GM19397 (cell line): ENCODE results near the gene CPHXL2.

Experiments
- ATAC-seq: cut with Tn5 transposase; IDR thresholded peaks from one replicate; pipeline ENCODE4 v1.9.1; 2021; ENCODE audit warnings: mild to moderate bottlenecking, moderate library complexity; ENCODE audit not compliant: unreplicated experiment

CPHXL2 gene

DNA sequence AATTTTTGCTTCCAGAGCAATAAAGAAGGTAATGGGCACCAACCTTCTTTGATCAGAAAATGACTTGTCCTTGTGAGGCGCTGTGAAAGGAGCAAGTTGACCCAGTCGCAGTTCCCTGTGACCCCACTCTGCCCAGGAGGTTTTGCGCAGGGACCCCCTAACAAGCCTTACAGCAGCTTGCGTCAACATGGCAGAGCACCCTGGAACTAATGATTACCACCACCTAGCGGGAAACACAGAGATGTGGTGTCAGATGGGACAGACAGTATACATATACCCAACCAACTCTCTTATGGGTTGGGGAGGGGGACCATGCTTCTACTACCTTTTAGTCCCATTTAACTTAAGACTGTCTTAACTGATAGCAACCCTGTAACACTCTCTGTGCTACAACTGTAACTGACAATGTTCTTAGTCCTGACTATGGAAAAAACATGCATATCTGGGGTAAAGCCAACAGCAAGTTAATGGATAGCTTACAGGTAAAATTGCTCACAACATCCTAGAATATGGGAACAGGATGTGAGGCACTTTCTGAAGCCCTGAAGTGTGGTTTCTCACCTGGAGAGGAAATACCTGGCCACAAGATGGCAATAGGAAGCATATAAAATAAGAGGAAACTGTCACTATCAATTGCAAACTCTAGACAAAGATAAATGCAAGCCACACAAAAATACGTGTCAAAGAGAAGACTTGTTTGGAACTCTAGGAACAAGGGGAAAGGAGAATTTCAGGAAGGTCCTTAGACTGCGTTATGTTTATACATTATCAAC is 32.4 kb downstream of the CPHXL2 start:
- no peak for ATAC-seq

DNA sequence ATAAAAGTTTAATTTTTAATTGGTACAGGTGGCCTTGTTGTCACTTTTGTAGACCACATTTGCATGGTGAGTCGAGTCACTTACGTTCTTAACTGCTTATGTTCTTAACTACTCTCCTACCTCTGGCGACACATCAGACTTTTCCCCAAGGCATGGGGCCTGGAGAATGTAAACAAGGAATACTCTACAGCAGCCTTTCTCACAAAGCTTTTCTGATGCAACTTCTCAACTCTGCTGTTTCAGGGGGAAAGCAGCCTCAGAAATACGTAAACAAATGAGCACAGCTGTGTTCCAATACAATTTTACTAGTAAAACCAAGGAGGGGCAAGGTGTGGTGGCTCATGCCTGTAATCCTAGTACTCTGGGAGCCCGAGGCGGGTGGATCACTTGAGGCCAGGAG is 36.2 kb downstream of the CPHXL2 start:
- no peak for ATAC-seq

DNA sequence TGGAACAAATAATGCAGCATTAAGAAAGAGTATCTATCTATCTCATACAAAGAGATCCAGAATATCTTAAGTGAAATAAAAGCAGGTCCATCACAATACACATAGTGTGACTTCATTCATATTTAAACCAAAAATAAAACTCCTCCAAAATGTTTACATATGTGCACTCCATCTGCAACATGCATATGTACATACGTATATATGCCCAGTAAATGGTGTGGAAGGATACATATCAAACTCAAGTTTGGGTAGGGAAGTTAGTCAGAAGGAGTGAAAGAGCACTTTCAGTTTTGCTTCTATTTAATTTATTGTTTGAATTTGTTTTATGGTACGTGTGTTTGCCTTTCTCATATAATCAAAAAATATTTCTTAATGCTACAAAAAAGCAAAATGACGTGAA is 41.8 kb downstream of the CPHXL2 start:
- ATAC-seq = no peak

DNA sequence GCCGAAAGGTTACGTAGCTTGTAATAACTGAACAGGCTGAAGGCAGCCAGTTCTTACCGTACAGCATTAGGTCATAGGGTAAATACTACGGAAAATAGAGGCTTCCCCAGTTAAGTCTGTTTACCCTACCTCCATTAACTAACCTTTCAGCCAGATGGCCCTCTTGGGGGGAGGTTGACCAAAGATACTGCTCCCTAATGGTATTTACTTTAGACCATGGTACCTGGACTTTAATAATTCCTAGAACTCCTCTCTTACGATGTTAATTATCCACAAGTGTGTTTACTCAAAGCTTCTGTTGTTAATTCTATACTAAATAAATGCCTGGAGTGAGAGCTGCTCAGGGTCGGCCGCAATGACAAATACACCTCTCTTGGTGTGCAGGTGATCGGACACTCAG is 44.0 kb downstream of the CPHXL2 start:
- ATAC-seq = no peak

DNA sequence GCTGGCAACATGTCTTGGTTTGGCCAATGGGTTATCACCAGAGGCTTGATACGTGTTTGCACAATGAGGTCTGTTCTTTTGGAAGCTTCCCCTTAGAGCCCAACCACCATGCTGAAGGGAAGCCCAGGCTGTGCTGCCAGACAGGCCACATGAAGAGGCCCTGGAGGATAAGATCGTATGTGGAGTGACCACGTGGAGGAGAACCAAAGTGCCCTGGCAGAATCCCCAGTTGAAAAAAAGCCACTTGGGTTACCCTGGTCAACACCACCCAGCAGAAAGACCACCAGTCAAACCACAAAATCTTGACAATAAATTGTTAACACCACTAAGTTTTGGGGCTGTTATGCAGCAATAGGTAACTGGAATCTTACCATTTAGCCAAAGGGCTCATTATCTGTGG is 46.8 kb downstream of the CPHXL2 start:
- no peak for ATAC-seq

DNA sequence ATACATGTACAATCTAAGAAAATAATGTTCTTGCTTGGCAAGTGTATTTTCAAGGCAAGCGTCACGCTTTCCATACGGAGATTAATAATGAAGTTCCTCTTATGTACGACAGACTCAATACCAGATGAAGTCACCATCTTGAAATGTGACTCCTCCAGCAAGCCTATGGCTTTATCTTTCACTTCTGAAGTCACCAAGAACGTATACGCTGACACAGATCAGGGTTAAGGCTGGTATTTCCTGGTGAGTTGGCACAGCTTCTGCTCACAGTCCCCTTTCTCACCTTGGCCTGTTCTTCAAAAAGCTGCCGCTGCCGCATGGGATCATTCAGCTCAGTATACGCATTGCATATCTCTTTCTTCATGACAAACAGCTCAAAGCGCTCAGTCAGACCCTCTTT is 47.7 kb downstream of the CPHXL2 start:
- no peak for ATAC-seq

DNA sequence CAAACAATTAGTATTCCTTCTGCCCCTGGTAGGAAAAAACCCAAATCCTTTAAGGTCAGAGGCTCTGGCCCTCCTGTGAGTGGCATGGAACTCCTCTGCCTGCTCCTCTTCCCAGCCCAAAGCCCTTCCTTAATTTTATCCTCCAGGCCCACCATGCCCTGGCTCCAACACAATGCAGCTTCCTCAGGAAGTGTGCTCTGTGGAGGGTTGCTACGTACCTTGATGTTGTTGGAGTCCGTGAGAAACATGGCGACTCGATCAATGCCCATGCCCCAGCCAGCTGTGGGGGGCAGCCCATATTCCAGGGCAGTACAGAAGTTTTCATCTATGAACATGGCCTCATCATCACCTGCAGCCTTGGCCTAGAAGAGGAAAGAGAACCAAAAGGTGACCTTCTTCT is 48.5 kb downstream of the CPHXL2 start:
- no peak for ATAC-seq

DNA sequence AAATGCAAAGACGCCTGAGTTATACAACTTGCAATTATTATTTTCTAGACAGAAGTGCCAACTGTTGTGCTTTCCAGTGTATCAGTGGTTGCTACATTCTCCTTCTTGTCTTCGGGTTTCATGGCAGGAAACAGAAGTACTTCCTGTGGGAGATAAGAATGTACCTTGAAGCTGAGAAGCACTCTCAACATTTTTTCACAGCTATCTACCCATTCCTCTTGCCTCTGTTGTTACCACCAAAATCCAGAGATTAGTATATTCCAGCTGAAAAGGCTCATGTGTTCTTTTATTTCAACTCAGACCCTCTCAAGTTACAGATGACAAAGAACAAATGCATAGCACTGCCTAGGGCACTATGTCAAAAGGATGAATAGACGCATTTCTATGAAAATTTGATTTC is 49.0 kb downstream of the CPHXL2 start:
- no peak for ATAC-seq

DNA sequence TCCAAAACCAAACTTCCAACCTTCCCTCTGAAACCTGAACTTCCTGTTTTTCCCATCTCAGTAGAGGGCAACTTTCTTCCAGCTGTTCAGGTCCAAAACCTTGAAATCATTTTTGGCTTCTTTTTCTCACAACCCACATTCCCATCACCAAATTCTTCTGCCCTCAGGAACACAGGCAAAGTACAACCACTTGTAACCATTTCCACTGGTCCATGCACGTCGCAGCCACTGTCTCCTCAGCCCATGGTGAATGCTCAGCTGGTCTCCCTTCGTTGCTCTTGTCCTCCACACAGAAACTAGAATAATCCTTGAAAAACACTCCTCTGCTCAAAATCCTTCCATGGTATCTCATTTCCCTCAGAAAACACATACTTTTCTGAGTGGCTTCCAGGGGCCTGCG is 50.0 kb downstream of the CPHXL2 start:
- no peak for ATAC-seq

DNA sequence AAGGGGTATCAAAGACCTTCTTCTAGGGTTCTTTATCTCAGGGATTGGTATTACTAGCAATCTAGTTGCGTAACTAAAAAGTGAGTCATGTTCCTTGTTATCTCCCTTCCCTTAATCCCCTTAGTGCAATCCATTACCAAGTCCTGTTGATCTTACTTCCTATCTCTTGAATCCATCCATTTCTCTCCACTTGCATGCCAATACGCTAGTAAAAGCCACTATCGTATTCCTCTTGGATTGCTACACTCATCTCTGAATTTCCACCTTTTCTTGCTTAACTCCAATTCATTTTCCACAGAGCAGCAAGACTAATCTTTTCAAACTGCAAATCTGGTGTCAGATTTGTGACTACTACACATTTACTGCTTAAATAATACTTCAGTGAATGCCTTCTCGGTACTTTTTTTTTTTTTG is 51.9 kb downstream of the CPHXL2 start:
- no peak for ATAC-seq

DNA sequence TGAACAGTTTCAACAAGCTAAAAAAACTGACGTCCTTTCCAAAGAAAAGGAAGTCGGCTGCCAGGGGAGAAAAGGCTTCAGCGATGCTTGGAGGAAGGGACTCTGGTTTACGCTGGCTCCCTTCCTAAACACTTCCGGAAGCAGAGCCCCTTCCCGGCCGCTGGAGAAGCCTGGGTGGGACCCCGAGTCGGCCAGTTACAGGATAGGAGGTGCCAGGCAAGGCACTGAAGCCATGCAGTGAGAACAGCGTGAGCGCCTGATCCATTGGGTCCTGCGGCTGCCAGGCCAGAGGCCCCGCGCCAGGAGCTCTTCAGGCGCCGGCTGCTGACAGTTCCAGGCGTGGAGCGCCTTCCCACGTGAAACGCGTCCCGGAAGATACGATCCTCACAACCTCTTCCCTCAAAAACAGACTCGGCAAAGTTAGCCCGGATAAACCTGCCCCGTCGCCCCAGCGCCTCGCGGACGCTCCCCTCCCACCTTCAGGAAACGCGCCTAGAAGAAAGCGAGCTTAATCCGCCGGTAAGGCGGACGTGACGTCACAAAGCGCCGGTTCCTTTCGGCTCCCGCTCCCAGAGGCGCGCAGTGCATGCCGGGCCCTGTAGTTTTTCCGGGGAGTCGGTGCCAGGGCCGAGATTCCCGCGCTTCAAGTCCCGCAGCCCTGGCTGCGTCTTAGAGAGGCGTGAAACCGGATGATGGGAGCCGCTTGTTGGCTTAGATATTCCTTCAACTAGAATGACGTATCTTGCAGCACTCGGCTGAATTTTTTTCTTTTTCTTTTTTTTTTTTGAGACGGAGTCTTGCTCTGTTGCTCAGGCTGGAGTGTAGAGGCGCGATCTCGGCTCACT is 53.8 kb downstream of the CPHXL2 start, which contains the start of gene ADAT1:
Gene ADAT1 (minus strand): TSS at position 521 of the 845 bp plus-strand sequence. CDS start 2,482 bp downstream, outside the sequence.
- peak; percentile 95 for ATAC-seq

DNA sequence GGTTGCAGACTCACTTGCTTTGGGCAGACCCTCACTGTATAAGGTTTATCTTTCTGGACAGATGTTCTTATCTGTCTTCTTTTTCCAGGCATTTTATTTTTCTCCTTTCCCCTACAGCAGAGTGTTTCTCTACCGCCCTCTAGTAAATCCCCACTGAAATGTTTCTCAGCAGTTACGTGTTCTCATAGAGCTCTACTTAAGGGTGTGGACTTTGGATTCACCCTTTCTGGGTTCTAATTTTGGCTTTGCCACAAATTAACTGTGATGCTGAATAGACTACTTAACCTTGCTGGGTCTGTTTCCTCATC is 55.7 kb downstream of the CPHXL2 start:
- no peak for ATAC-seq

DNA sequence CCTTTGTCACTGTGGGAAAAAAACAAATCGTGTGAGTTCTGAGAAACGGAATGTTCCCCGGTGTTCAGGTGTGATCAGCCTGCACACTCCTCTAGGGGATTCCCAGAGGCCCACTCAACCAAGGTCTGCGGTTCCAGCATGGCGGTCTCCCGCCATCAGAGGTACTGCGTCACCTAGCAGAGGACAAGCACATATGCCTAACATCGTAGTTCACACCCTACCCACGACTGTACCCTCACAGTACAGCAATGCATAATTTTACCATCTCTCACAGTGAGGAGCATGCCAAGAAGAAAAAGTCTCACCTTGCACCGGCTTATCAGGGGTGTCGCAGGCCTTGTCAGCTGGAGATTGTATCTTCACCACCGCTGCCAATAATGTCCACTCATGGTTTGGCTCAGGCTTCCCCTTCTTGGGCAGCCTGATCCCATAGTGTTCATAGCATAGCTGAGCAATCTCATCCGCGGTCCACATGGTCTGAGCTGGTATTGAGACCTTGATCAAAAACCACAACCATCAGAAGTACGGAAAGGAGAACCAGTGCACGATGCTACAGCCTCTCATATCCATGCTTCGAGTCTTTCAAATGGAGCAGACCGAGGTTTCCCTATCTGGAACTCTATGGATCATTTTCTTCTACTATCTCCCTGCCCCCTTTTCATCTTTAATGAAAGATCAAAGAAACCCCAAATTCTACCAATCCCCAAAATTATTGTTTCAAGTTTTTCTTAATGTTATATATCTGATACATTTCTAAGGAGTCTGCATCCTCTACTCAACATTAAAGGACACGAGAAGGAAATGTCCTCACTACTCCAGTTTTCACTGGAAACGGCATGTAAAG is 56.3 kb downstream of the CPHXL2 start:
- ATAC-seq = no peak

DNA sequence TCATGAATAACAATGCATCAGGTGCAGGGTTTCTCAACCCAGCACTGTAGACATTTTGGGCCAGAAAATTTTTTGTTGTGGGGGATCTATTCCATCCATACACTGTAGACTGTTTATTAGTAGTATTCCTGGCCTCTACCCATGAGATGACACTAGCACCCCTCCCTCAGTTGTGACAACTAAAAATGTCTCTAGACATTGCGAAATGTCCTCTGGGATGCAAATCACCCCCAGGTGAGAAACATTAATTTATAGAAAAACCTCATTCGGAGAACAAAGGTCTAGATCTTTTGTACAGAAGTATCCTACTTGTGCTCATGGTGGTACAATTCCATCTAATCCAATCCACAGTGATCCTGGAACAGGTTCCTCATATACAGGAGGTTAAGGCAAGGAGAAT is 58.0 kb downstream of the CPHXL2 start:
- no peak for ATAC-seq

DNA sequence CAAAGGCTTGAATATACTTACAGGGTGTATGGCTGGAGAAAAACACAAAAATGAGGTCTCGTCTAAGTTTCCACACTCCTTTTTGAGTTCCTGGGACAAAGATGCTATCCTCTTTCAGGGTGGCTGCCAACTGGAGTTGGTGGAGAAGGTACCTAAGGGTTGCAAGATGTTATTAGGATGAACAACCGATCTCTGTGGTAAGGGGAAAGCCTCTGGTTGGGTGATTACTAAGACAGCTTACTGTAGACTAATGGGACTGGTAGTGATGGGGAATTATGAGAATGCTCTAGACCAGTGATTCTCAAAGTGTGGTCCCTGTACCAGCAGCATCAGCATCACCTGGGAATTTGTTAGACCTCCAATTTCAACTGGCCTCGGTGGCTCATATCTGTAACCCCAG is 59.7 kb downstream of the CPHXL2 start:
- no peak for ATAC-seq

DNA sequence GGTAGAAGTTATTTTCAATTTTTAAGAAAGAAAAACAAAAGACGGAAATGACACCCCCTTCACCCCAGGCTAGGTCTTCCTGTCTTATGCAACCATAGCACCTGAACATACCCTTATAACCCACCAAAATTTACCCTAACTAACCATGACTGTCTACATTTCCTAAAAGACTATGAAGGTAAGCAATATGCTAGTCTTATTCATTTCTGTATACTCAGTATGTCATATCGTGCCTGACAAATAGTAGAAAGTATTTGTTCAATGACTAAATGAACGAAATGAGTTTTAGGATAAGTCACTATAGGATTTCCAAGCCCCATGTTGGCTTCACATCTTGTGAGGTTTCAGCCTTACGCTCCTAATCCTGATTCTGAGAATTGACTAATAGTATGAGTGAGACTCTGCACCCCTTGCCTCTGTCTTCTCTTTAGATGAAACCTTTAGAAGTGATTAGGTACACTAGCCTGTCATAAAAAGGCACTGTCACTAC is 60.2 kb downstream of the CPHXL2 start:
- no peak for ATAC-seq

DNA sequence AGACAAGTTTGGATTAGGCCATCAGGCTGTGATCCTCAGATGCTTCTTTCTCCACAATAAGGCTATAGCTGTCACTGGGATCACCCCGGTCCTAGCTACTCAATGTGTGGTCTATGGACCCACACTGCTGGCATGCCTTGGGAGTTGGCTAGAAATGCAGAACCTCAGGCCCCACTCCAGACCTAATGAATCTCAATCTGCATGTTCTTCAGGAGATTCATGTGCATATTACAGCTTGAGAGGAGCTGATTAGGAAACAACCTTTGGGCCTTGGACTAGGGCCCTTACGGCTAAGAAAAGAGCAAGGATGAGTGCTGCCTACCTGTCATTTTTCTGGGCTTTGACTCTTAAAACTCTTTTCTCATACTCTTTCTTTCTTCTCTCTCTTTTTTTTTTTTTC is 61.2 kb downstream of the CPHXL2 start:
- no peak for ATAC-seq

DNA sequence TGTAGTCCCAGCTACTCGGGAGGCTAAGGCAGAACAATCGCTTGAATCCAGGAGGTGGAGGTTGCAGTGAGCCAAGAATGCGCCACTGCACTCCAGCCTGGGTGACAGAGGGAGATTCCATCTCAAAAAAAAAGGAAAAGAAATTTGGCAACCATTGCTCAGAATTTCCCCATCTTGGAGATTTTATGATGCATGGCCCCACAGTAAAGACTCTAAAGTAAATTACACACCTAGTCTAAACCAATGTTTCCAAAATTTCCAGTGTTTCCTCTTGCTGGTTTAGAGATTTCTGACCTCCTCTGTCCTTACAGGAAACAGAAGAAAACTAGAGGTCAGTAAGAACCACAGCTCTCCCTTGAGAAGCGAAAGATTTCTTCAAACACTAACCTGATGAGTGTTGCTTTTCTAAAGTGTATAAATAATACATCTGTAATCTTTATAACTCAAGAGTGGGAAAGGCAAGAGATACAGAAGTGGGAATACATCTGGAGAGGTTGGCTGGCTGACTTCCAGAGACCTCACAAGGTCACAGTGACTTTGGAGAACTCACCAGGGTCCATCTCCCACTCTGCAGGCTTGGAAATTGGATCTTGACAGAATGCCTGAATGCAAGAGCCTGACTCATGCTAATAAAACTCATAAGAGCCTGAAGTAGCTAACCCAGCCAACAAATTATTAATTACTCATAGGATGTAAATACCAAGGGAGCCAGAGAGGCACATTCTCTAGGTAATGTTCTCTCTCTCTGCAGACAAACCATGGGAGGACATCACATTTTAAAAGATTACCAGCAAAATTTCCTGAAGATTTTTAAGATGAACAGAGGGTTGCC is 62.5 kb downstream of the CPHXL2 start:
- ATAC-seq = no peak
